Heart left ventricle (tissue), 13 donors: ENCODE results near the gene IPO13.

ENCODE experiments used
- POLR2A ChIP-seq, 2 donors: fragments of 450-650 bp; IDR thresholded peaks; one replicate each; pipeline ENCODE4 v1.6.1; 2017; ENCODE audit warnings: antibody characterized with exemption in 2 of 2, mild to moderate bottlenecking in 2 of 2, moderate library complexity in 2 of 2
- TF ChIP-seq, protein P1 (sequence below), 12 donors: fragments of 200-600 bp; sonication (generic) in 4 of 12; IDR thresholded peaks; one replicate each; pipeline versions ENCODE4 v1.5.0 to v1.8.0; 2018 to 2022; ENCODE audit warnings: antibody characterized with exemption in 12 of 12, mild to moderate bottlenecking in 5 of 12
- donor health status: ischemic (EF 13 %, LVEDD 7.1; RV severe dilation, severe dysfunction).
- donor health status: DM: no; HTN: yes; CAD: no.
- donor health status: DM: no; HTN: no; CAD: no.
- donor health status: ischemic (EF 25% LVEDD 6.9; RV normal size, moderate dysfunction).
- donor health status: ischemic (EF 25% LVEDD 5.7; RV mildly dilated, moderate dysfunction).
- donor health status: ischemic (EF 35%, LVEDD 5.7; RV mildly dilated, moderate dysfunction).
- donor health status: nonischemic (EF 11% LVEDD 7.7; RV severe dilation, severe dysfunction).
- donor health status: DM: yes; HTN: yes; CAD: no.
- donor health status: PGD.
- donor health status: ischemic (EF 29% LVEDD 5.4; RV normal size, mild dysfunction).
- donor health status: nonischemic (EF 23%, LVEDD 6.1; RV moderate dilation, normal function).

DNA sequence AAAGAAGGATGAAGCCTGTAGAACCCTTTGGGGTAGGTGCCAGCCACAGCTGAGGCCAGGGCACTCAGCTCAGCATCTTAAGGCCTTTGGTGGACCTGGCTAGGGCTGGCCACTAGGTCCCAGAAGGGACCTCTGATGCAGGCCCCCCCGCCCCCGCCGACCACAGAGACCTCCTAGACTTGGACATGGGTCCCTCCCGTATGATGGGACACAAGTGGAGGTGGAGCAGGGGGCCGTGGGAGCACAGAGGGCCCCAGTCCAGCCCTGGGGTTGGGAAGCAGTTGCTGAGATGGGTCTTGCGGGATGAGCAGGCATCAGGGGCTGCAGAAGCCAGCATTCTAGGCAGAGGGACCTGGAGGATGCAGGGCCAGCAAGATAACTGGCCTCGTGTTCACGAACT is 35.5 kb downstream of the IPO13 start:
- TF ChIP-seq, protein P1, sequence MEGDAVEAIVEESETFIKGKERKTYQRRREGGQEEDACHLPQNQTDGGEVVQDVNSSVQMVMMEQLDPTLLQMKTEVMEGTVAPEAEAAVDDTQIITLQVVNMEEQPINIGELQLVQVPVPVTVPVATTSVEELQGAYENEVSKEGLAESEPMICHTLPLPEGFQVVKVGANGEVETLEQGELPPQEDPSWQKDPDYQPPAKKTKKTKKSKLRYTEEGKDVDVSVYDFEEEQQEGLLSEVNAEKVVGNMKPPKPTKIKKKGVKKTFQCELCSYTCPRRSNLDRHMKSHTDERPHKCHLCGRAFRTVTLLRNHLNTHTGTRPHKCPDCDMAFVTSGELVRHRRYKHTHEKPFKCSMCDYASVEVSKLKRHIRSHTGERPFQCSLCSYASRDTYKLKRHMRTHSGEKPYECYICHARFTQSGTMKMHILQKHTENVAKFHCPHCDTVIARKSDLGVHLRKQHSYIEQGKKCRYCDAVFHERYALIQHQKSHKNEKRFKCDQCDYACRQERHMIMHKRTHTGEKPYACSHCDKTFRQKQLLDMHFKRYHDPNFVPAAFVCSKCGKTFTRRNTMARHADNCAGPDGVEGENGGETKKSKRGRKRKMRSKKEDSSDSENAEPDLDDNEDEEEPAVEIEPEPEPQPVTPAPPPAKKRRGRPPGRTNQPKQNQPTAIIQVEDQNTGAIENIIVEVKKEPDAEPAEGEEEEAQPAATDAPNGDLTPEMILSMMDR (IDR thresholded peaks at IDR 0.05) = no peak
- no peak for TF ChIP-seq POLR2A (IDR thresholded peaks at IDR 0.05)
